DND-41 (cell line): ENCODE results near the gene BTBD16.
A peak's percentile ranks its signal among the peaks of the same experiment; 100 is the strongest.

ENCODE experiments used
- ATAC-seq: fragments of 200-7000 bp; cut with Tn5 transposase; 3 replicates; pipeline ENCODE4 v1.9.1; 2021; ENCODE audit warnings: low read depth; ENCODE audit not compliant: insufficient read depth
- DNase-seq: peaks from one replicate; pipeline ENCODE4 v3.0.0-alpha.2; 2020
- H2AFZ ChIP-seq: 2 replicates; pipeline ENCODE4 v1.6.0; 2012; ENCODE audit warnings: low read depth, low read length
- H3K27ac ChIP-seq: 2 replicates; pipeline ENCODE4 v1.5.1; 2012; ENCODE audit warnings: low read length, inconsistent platforms
- H3K27me3 ChIP-seq: fragments of 200-600 bp; sonication (generic); 2 replicates; pipeline ENCODE4 v1.6.0; 2012; ENCODE audit warnings: low read length, mild to moderate bottlenecking, inconsistent platforms; ENCODE audit not compliant: insufficient read depth, poor library complexity
- H3K36me3 ChIP-seq: 2 replicates; pipeline ENCODE4 v1.5.1; 2012; ENCODE audit warnings: low read length, inconsistent platforms; ENCODE audit not compliant: insufficient read depth
- H3K4me1 ChIP-seq: 2 replicates; pipeline ENCODE4 v1.5.1; 2012; ENCODE audit warnings: mild to moderate bottlenecking, low read length; ENCODE audit not compliant: insufficient read depth
- H3K4me2 ChIP-seq: 2 replicates; pipeline ENCODE4 v1.6.0; 2012; ENCODE audit warnings: mild to moderate bottlenecking, moderate library complexity, low read length, inconsistent platforms; ENCODE audit not compliant: insufficient read depth
- H3K4me3 ChIP-seq, 2 experiments: fragments of 200-600 bp in 1 of 2; shearing (Covaris generic) in 1 of 2; 2 replicates each; pipeline ENCODE4 v1.5.1; 2012 to 2016; ENCODE audit warnings: inconsistent platforms in 2 of 2, low read length in 2 of 2, mild to moderate bottlenecking in 2 of 2, low read depth in 1 of 2, moderate library complexity in 1 of 2
- H3K79me2 ChIP-seq: 2 replicates; pipeline ENCODE4 v1.6.0; 2012; ENCODE audit warnings: low read length, inconsistent platforms; ENCODE audit not compliant: insufficient read depth
- H3K9ac ChIP-seq: 2 replicates; pipeline ENCODE4 v1.6.0; 2012; ENCODE audit warnings: low read depth, mild to moderate bottlenecking, inconsistent platforms, low read length, moderate library complexity
- H3K9me3 ChIP-seq: 2 replicates; pipeline ENCODE4 v1.5.1; 2012; ENCODE audit warnings: low read length, moderate library complexity, mild to moderate bottlenecking, inconsistent platforms; ENCODE audit not compliant: insufficient read depth, severe bottlenecking
- H4K20me1 ChIP-seq: 2 replicates; pipeline ENCODE4 v1.6.0; 2012; ENCODE audit warnings: low read length; ENCODE audit not compliant: insufficient read depth
- EZH2 ChIP-seq: IDR thresholded peaks from 3 replicates; pipeline ENCODE4 v1.6.1; 2012; ENCODE audit warnings: borderline replicate concordance, low read depth, mild to moderate bottlenecking, moderate library complexity, low read length, inconsistent platforms; ENCODE audit not compliant: severe bottlenecking
- TF ChIP-seq, protein P1 (sequence below): IDR thresholded peaks from 2 replicates; pipeline ENCODE4 v1.5.1; 2012; ENCODE audit warnings: borderline replicate concordance, low read length, moderate library complexity, mild to moderate bottlenecking; ENCODE audit not compliant: poor library complexity, severe bottlenecking; ENCODE audit errors: extremely low read depth

BTBD16 gene

DNA sequence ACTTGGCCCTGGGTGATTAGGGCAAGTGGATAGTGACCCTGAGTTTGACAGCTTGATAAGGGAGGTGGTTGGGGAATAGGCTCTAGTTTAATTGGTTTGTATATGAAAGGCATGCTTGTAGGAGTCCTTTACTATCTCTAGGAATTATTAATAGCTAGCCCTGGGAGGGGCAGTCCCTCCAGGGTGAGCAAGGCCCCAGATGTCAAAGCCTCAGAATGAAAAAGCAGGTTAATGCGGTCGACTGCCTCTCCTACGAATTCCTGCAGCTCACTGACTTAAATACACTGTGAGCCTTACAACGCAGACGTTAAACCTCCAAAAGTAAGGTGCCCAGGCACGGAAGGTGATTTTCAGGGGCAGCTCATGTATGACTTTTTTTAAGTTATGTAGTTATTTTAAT lies 5.2 kb upstream of the BTBD16 start:
- TF ChIP-seq, protein P1, sequence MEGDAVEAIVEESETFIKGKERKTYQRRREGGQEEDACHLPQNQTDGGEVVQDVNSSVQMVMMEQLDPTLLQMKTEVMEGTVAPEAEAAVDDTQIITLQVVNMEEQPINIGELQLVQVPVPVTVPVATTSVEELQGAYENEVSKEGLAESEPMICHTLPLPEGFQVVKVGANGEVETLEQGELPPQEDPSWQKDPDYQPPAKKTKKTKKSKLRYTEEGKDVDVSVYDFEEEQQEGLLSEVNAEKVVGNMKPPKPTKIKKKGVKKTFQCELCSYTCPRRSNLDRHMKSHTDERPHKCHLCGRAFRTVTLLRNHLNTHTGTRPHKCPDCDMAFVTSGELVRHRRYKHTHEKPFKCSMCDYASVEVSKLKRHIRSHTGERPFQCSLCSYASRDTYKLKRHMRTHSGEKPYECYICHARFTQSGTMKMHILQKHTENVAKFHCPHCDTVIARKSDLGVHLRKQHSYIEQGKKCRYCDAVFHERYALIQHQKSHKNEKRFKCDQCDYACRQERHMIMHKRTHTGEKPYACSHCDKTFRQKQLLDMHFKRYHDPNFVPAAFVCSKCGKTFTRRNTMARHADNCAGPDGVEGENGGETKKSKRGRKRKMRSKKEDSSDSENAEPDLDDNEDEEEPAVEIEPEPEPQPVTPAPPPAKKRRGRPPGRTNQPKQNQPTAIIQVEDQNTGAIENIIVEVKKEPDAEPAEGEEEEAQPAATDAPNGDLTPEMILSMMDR, result no peak
- TF ChIP-seq EZH2, result no peak
- Histone ChIP-seq H3K27ac (no peak overlapping the region), H3K36me3 (no peaks in the 10 kb centered on the region), H3K4me2 (no peak overlapping the region), H3K79me2 (no peaks in the 10 kb centered on the region), H3K9me3 (no peaks in the 10 kb centered on the region), H2AFZ (no peak overlapping the region), H3K9ac (no peak overlapping the region), H4K20me1 (no peaks in the 10 kb centered on the region), H3K4me3 (no peak overlapping the region), H3K4me1 (no peaks in the 10 kb centered on the region), H3K27me3 (peaks cover 2% of the 10 kb centered on the region)
- DNase-seq (no peak), ATAC-seq (no peak)

DNA sequence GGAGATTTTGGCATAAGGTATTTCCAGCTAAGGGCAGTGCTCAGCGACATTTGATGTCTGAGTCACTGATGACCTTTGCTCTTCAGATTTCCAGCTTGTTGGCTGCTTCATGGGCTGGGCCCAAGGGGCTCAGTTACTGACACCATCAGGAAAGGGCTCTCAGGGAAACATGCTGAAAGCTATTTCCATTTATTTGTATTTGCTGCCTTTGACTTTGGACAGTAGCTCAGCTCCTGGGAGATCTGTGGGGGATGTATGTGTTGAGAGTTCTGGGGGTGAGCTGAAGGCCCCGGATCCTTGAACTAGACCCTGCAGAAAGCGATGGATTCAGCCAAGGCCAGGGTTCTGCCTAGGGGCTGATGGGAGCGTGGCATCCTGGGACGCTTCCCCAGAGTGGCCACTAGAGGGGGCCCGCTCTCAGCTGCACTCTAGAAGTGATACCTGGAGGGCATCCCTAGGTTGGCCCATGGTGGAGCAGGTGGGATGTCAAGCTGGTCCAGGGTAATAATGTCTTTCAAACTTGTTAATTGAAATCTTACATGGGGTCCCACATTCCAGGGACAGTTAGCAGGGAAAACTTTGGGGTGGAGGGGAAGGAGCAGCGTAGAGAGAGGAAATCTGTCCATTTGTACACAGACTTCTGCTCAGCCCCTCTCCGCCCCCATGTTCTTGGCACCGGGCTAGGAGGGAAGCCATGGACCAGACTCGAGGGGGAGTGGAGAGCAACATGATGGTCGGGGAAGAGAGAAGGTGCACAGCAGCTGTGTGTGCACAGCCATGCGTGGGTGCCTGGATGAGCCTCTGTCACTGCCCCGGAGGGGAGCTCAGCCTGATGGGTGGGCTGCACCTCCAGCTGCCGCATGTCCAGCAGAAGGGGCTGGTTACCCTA lies 3.0 kb upstream of the BTBD16 start:
- Histone ChIP-seq H3K9me3 (no peaks in the 10 kb centered on the region), H3K27me3 (peaks cover 2% of the 10 kb centered on the region), H4K20me1 (no peaks in the 10 kb centered on the region), H3K36me3 (no peaks in the 10 kb centered on the region), H3K27ac (no peak overlapping the region), H3K4me2 (no peak overlapping the region), H3K4me1 (no peaks in the 10 kb centered on the region), H3K79me2 (no peaks in the 10 kb centered on the region), H3K4me3 (no peak overlapping the region), H3K9ac (no peak overlapping the region), H2AFZ (no peak overlapping the region)
- peak; percentile 93 for ATAC-seq
- peak; percentile 55 for DNase-seq
- TF ChIP-seq EZH2, result no peak
- TF ChIP-seq, protein P1, result peak; percentile 90

DNA sequence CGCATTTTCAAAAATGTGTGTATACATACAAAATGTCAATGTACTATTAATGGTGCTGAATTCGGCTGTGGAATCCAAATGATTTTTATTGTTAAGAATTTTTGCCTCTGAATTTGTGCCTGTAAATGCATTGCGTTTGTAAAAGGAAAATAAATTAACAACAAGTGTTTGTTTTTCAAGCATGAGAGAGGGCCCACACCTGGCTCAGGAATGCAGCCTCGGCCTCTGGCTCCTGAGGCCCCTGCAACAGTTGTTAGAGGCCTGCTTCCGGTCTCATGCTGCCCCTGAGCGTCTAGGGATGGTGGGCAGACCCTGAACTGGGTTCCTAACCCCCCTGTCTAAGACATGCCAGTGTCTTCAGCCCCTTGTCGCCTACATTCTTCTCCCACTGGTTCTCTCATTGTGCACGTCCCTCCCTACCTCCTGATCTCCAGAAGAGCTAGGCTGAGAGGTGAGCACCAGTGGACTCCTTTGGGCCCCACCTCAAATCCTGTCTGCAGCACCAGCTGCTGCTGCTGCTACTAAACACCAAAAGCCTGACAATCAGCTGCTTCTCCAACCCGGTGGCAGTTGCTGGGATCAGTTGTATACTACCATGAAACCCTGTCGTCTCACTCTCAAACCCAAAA lies 1.9 kb upstream of the BTBD16 start:
- H3K4me3 ChIP-seq, result no peak overlapping the region
- no peaks in the 10 kb centered on the region for H3K27me3 ChIP-seq
- no peak overlapping the region for H3K4me2 ChIP-seq
- no peak overlapping the region for H3K9ac ChIP-seq
- no peaks in the 10 kb centered on the region for H4K20me1 ChIP-seq
- ATAC-seq (no peak), DNase-seq (no peak)
- no peaks in the 10 kb centered on the region for H3K36me3 ChIP-seq
- no peaks in the 10 kb centered on the region for H3K9me3 ChIP-seq
- no peaks in the 10 kb centered on the region for H3K4me1 ChIP-seq
- no peak overlapping the region for H2AFZ ChIP-seq
- no peak overlapping the region for H3K27ac ChIP-seq
- TF ChIP-seq, protein P1, result no peak
- no peak for TF ChIP-seq EZH2
- H3K79me2 ChIP-seq, result no peaks in the 10 kb centered on the region
